Small intestine (tissue), 7 donors: ENCODE data around the gene LRRC7. TPM values are rescaled to one million over a fixed set of nuclear protein-coding genes. Genes with fewer than 3 reads are reported as not detected.

Experiments
- DNase-seq, 2 donors: peaks; one replicate each; pipeline versions ENCODE4 v3.0.0 to v3.0.0-alpha.2; 2013
- FAIRE-seq: peaks from 2 replicates; lab custom pipeline; 2012; peaks lifted over from hg19 to GRCh38; lab: Jason Lieb, UNC
- H3K27ac ChIP-seq, 3 donors: one replicate each; pipeline ENCODE4 v1.5.1; 2013; ENCODE audit warnings: low read length in 2 of 3, mild to moderate bottlenecking in 2 of 3, control low read depth in 1 of 3, inconsistent platforms in 1 of 3, low read depth in 1 of 3, moderate library complexity in 1 of 3
- H3K27me3 ChIP-seq, 3 donors: one replicate each; pipeline ENCODE4 v1.6.1; 2013; ENCODE audit warnings: low read length in 3 of 3, inconsistent platforms in 1 of 3; ENCODE audit not compliant: control insufficient read depth in 3 of 3, insufficient read depth in 3 of 3
- H3K36me3 ChIP-seq, 3 donors: one replicate each; pipeline ENCODE4 v1.6.1; 2013; ENCODE audit warnings: low read length in 3 of 3, inconsistent platforms in 1 of 3, low read depth in 1 of 3, mild to moderate bottlenecking in 1 of 3, moderate library complexity in 1 of 3; ENCODE audit not compliant: control insufficient read depth in 3 of 3, insufficient read depth in 2 of 3
- H3K4me1 ChIP-seq, 3 donors: one replicate each; pipeline ENCODE4 v1.6.1; 2013; ENCODE audit warnings: low read length in 2 of 3, inconsistent platforms in 1 of 3, low read depth in 1 of 3, mild to moderate bottlenecking in 1 of 3, moderate library complexity in 1 of 3; ENCODE audit not compliant: control insufficient read depth in 3 of 3, insufficient read depth in 2 of 3
- H3K4me3 ChIP-seq, 3 donors: one replicate each; pipeline ENCODE4 v1.5.1; 2013; ENCODE audit warnings: low read length in 3 of 3, control low read depth in 1 of 3, inconsistent platforms in 1 of 3, low read depth in 1 of 3, mild to moderate bottlenecking in 1 of 3, moderate library complexity in 1 of 3
- H3K9me3 ChIP-seq, 2 donors: one replicate each; pipeline ENCODE4 v1.6.1; 2013; ENCODE audit warnings: low read depth in 1 of 2, low read length in 1 of 2; ENCODE audit not compliant: control insufficient read depth in 2 of 2, insufficient read depth in 1 of 2
- WGBS, 3 donors: extraction: QIAGEN DNeasy Blood & Tissue Kit; methylation state at CpG; one replicate each; pipeline ENCODE4 v1.1.7; 2013; 5-methylcytosine and 5-hydroxymethylcytosine counted together
- polyA plus RNA-seq, 4 donors: library from polyadenylated mRNA; stranded (reverse) in 3 of 4; unstranded in 1 of 4; fragments of 200-250 nt in 3 of 4; fragments of 120-200 nt in 1 of 4; gene quantifications; one replicate each; pipeline versions ENCODE4 v1.2.1 to v1.2.3, GENCODE V29; 2013
- donor health status: healthy with polysubstance abuse.
- donor health status: control.
- donor health status: control.
- donor health status: Bipolar disorder and iron deficiency.
- donor health status: healthy.

Gene LRRC7
- polyA plus RNA-seq, 4 donors = 0.33 to 2.2 TPM; not detected in 2

DNA sequence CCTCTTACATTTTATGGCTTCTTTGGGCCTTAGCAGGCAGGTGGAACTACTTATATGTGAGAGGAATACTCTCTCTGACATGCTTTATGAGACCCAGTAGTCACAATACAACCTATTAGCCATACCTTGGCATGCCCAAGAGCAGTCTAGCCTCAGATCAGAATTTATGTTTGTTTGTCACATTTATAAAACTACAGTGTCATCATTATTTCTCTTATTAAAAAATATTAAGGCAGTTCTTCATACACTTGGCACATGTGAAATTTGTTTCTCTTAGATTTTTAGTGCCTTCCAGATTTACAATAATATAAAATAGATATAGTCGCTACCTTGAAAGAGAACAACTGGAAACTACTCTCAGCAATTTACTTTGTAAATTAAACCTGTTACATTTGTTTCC lies 519.2 kb downstream of the LRRC7 start:
- Histone ChIP-seq H3K4me1 (no peaks in the 10 kb centered on the region), H3K9me3 (no peaks in the 10 kb centered on the region), H3K4me3 (no peak overlapping the region), H3K36me3 (no peaks in the 10 kb centered on the region), H3K27me3 (no peaks in the 10 kb centered on the region), H3K27ac (no peak overlapping the region)
- FAIRE-seq (no peak), DNase-seq (no peak)
- WGBS, 3 donors = 90 to 94% (median 92%) methylated on average over 1 of the region's 1 CpG

DNA sequence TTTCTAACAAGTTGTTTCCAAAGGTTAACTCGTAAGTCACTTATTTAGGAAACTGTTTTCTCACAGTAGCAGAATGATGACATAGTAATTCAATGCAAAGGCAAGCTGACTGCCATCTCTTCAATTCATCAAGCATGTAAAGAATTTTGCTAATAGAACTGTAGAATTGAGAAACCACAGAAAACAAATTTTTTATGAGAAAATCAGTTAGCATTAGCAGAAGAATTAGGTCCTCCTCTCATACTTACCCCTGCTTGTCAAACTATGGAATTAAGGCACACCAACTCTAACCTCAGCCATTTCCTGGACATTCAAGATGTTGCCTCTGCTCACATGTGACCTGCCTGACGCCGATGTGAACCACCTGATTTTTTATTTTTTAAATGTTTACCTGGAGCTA lies 522.4 kb downstream of the LRRC7 start:
- no peak for DNase-seq
- no peaks in the 10 kb centered on the region for H3K4me1 ChIP-seq
- no peaks in the 10 kb centered on the region for H3K36me3 ChIP-seq
- FAIRE-seq = no peak
- H3K27me3 ChIP-seq = no peaks in the 10 kb centered on the region
- no peak overlapping the region for H3K27ac ChIP-seq
- WGBS, 3 donors = 75 to 82% (median 77%) methylated on average over 3 of the region's 3 CpGs
- no peak overlapping the region for H3K4me3 ChIP-seq
- H3K9me3 ChIP-seq = no peaks in the 10 kb centered on the region

DNA sequence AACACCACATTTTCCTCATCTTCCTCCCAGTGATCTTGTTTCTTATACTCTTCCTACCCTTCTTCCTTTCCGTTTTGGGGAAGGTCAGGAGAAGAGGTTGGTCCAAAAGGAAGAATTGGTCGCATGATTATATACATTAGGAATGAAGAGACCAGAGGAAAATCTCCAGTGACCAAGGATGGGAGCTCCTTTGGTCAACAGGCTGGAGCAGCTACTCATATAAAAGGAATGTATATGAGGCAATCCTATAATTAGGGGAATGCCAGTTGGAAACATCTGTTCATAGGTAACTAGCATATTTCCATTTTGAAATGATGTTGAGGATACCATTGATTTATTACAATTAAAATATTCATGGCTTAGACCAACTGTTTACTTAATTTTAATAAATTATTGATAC lies 523.2 kb downstream of the LRRC7 start:
- Histone ChIP-seq H3K4me3 (no peak overlapping the region), H3K27ac (no peak overlapping the region), H3K27me3 (no peaks in the 10 kb centered on the region), H3K4me1 (no peaks in the 10 kb centered on the region), H3K9me3 (no peaks in the 10 kb centered on the region), H3K36me3 (no peaks in the 10 kb centered on the region)
- no peak for DNase-seq
- WGBS, 3 donors = 66 to 88% (median 83%) methylated on average over 2 of the region's 2 CpGs
- no peak for FAIRE-seq

GRCh38 chr1:70091811-70092210 lies 524.1 kb downstream of the LRRC7 start:
- DNase-seq = no peak
- H3K4me1 ChIP-seq = no peaks in the 10 kb centered on the region

DNA sequence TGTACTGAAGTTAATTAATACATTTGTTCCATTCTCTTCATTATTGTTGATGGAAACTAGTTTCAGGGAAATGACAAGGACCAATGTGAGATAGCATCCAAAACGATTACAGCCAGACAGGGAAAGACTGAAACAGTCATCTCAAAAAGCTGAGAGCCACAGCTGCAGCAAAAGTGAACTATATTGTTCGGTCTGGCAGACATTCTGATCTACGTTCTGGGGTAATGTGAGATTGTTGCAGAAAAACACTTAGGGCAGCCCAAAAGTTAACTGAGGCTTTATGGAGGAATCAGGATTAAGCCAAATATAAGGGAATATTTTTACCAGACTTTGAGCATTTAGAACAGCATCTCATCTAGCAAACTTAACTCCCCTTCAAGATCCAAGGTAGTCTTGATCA lies 524.8 kb downstream of the LRRC7 start:
- Histone ChIP-seq H3K36me3 (no peaks in the 10 kb centered on the region), H3K27me3 (no peaks in the 10 kb centered on the region), H3K4me3 (no peak overlapping the region), H3K4me1 (no peaks in the 10 kb centered on the region), H3K27ac (no peak overlapping the region), H3K9me3 (no peaks in the 10 kb centered on the region)
- WGBS, 3 donors = 60 to 70% (median 68%) methylated on average over 3 of the region's 3 CpGs
- FAIRE-seq (no peak), DNase-seq (no peak)

More at GRCh38 chr1:70091811-70092210, 524.1 kb downstream of the LRRC7 start:
- no peaks in the 10 kb centered on the region for H3K36me3 ChIP-seq
- no peaks in the 10 kb centered on the region for H3K27me3 ChIP-seq
- no peak overlapping the region for H3K4me3 ChIP-seq
- no peaks in the 10 kb centered on the region for H3K9me3 ChIP-seq
- FAIRE-seq = no peak
- no peak overlapping the region for H3K27ac ChIP-seq

GRCh38 chr1:70093250-70093975 lies 525.7 kb downstream of the LRRC7 start:
- FAIRE-seq (no peak), DNase-seq (no peak)
- H3K27me3 ChIP-seq = no peaks in the 10 kb centered on the region
- no peaks in the 10 kb centered on the region for H3K4me1 ChIP-seq
- no peaks in the 10 kb centered on the region for H3K9me3 ChIP-seq
- H3K4me3 ChIP-seq = no peak overlapping the region
- no peak overlapping the region for H3K27ac ChIP-seq
- no peaks in the 10 kb centered on the region for H3K36me3 ChIP-seq

GRCh38 chr1:70101231-70101630 lies 533.5 kb downstream of the LRRC7 start:
- 57 to 84% (median 63%) methylated on average over 2 of the region's 2 CpGs for WGBS, 3 donors
- FAIRE-seq (no peak), DNase-seq (no peak)
- Histone ChIP-seq H3K4me1 (no peaks in the 10 kb centered on the region), H3K27ac (no peak overlapping the region), H3K36me3 (no peaks in the 10 kb centered on the region), H3K27me3 (no peaks in the 10 kb centered on the region), H3K9me3 (no peaks in the 10 kb centered on the region), H3K4me3 (no peak overlapping the region)

- no peak for FAIRE-seq
- WGBS, 3 donors = 71 to 79% (median 75%) methylated on average over 1 of the region's 1 CpG
Observed at GRCh38 chr1:70101774-70102173, 534.1 kb downstream of the LRRC7 start.

GRCh38 chr1:70103770-70104169 lies 536.0 kb downstream of the LRRC7 start:
- H3K27ac ChIP-seq = no peak overlapping the region
- FAIRE-seq = no peak
- WGBS, 3 donors = 78 to 84% (median 79%) methylated on average over 1 of the region's 1 CpG
- no peaks in the 10 kb centered on the region for H3K4me1 ChIP-seq
- H3K4me3 ChIP-seq = no peak overlapping the region
- no peaks in the 10 kb centered on the region for H3K9me3 ChIP-seq
- no peaks in the 10 kb centered on the region for H3K27me3 ChIP-seq
- DNase-seq = no peak
- no peaks in the 10 kb centered on the region for H3K36me3 ChIP-seq

More at GRCh38 chr1:70101774-70102173, 534.1 kb downstream of the LRRC7 start:
- H3K9me3 ChIP-seq = no peaks in the 10 kb centered on the region
- no peaks in the 10 kb centered on the region for H3K27me3 ChIP-seq
- H3K4me3 ChIP-seq = no peak overlapping the region
- no peak overlapping the region for H3K27ac ChIP-seq
- no peak for DNase-seq
- H3K4me1 ChIP-seq = no peaks in the 10 kb centered on the region
- no peaks in the 10 kb centered on the region for H3K36me3 ChIP-seq
